Measurements from ENCODE around the gene IL12B.

DNA sequence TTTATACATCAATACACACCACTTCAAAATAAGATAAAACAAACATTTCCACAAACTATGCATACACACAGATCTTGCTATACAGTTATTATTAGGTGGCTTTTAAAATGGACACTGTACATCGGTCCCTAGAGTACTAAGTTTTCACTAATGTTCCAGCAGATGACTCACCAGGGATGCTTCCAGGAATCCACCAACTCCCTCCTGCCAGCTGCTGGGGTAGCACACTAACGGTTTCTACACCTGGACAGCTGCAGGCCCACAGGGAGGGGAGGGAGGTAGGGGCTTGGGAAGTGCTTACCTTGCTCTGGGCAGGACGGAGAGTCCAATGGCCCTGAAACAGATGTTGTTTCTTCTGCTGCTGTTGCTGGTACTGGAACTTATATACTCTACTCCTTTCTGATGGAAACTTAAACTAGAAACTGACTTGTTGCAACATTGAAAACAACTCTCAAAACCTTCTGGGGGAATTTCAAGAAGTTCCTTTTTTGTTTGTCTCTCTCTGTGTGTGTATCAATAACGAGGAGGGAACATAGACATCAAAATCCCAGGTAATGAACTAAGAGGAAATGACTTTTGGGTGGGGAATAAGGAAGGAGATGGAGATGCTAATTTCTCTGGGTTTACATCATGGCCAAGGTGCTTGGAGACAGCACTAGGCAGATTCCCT, at the start of gene IL12B:
- TF ChIP-seq POLR2AphosphoS5 (IDR thresholded peaks at IDR 0.05; ENCODE audit: low read depth, low read length) = no peak
- TF ChIP-seq POLR2A (IDR thresholded peaks at IDR 0.05; ENCODE audit: low read depth, low read length) = no peak
- no peak for TF ChIP-seq TAF1 (IDR thresholded peaks at IDR 0.05; ENCODE audit: borderline replicate concordance, low read depth, low read length)
